UCSD-AML1 (cell line): ENCODE measurements around the gene SYT11.
"Not testable (repeated sequence)": the region's sequence is repeated elsewhere in the genome, so short reads cannot be mapped to it uniquely, and the experiment has no call there.

Experiments used
- DNase-seq: peaks from one replicate; lab custom pipeline; 2025; ENCODE audit not compliant: unreplicated experiment; lab: John Stamatoyannopoulos, UW

SYT11 gene

DNA sequence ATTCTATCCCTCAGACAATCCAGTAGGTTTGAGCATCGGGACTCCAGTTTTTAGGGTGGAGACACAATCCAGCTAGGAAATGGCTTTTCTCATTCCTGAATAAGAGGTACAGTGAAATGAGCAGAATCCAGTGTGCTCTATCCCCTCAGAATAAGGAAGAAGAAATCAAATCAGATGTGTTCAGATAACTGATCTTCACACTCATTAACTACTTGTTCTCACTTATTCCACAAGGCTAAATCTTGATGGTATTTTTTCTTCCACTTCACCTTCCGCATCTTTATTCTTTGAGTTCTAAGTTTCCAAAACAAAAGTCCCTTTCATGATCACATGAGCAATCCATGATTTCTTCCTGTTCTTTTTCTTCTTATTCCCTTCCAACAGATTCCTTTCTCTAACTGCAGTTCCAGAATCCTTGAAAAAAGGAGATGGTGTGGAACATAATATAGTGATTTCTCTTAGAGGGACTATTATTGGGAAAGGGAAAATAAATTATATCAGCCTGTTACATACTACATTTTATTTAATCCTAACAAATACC, 1.7 kb downstream of the SYT11 start:
- DNase-seq, result no peak

DNA sequence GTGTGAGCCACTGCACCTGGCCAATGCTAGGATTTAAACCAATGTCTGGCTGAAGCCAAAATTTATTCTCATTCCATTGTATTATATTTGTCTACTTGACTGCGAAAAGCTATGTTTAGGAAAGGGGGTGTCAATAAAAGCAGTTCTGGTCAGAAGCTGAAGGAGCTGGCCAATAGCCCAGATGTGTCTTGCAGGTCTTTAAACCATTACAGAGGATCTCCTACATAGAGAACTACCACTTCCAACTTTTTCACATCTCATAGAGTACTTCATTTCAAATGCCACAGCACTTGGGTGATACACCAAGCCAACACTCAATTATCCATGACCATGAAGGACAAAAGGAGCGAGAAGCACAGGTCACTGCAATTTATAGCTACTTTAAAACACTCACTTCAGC, 2.5 kb downstream of the SYT11 start:
- no peak for DNase-seq

DNA sequence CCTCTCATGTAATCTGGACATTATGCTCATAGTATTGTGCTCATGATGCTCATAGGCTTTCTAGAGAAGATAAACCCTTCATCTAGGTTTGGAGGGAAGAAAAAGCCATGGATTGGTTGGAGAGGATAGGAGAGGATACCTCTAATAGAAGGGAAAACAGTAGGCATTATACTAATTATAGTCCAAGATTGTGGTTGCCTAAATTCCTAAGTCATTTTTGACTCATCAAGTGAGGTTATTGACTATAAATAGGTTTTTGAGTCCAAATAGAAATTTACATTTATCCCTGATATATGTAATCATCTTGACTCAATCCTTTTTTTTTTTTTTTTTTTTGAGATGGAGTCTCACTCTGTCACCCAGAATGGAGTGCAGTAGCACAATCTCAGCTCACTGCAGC, 5.0 kb downstream of the SYT11 start:
- DNase-seq, result no peak

DNA sequence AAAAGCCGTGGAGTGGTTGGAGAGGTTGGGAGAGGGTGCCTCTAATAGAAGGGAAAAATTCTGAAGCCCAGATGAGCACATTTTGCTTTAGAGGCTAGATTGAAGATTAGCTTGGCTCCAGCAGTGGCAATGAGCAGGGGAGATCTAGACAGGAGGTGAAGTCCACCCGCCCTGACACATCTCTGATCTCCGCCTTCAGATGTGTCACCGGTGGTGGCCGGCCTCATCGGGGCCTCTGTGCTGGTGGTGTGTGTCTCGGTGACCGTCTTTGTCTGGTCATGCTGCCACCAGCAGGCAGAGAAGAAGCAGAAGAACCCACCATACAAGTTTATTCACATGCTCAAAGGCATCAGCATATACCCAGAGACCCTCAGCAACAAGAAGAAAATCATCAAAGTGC, 8.4 kb downstream of the SYT11 start:
- DNase-seq, result no peak

DNA sequence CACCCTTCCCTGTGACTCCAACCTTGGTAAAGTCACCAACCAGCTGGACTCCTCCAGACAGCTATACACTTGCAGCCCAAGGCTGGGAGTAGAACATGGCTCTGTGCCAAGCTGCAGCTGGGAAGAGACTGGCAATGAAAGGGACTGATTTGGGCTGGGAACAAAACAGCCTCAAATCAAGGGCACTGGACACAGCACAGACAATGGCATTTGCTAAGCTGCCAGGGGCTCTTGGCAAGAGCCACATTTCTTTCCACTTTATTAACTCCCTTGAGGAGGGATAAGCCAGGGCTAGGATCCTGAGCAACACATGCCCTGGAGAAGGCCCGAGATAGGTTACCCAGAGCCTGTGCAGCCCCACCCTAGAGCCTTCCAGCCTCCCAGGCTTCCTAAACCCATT, 12.0 kb downstream of the SYT11 start:
- DNase-seq, result no peak

DNA sequence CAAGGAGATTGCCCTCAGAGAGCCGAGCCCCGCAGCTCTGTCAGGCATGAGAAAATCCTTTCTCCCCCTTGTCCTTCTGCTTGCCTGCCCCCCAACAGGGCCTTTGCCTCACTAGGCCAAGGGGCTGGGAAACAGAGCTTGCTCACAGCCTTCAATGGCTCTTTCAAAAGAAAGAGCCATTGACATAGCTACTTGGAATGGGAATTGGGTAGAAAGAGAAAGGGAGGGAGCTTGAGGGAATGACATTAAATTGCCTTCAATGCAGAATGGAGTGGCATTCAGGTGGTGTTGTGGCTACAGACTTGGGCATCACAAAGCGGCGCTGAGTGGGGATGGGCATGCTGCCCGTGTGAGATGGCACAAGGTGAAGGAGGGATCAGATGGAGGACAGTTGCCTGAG, 13.2 kb downstream of the SYT11 start:
- DNase-seq, result no peak

DNA sequence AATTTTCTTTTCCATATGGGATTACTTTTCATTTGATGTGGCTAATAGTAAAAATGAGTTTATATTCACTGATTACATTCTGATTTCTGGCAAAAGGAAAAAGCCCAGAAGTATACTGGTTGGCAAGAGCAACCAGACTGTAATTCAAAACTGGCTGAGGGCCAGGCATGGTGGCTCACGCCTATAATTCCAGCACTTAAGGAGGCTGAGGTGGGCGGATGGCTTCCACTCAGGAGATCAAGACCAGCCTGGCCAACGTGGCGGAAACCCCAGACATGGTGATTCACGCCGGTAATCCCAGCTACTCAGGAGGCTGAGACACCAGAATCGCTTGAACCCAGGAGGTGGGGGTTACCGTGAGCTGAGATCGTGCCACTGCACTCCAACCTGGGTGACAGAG, 14.5 kb downstream of the SYT11 start:
- no peak for DNase-seq

DNA sequence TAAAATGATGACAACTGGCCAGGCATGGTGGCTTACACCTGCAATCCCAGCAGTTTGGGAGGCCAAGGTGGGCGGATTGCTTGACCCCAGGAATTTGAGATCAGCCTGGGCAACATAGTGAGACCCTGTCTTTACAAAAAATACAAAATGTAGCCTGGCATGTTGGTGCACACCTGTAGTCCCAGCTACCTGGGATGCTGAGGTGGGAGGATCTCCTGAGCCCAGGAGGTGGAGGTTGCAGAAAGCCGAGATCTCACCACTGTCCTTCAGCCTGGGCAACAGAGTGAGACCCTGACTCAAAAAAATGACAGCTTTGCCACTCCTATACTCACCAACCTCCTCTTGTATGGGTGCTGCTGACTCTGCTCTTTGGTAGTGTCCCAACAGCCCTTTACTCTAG, 18.6 kb downstream of the SYT11 start:
- no peak for DNase-seq

DNA sequence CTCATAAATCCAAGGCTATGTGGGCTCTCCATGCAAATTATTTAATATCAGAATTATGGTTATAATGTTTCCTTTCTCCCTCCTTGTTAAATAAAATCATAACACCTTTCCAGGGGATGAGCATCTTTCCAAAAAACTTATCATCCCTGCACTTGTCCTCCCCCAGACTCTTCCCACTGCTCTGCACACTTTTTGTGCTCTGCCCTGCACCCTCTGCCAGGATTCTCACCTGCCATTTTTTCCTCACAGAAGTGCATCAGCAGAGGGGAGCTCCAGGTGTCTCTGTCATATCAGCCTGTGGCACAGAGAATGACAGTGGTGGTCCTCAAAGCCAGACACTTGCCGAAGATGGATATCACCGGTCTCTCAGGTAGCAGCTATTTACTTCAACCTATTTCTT, 20.9 kb downstream of the SYT11 start:
- DNase-seq, result no peak

DNA sequence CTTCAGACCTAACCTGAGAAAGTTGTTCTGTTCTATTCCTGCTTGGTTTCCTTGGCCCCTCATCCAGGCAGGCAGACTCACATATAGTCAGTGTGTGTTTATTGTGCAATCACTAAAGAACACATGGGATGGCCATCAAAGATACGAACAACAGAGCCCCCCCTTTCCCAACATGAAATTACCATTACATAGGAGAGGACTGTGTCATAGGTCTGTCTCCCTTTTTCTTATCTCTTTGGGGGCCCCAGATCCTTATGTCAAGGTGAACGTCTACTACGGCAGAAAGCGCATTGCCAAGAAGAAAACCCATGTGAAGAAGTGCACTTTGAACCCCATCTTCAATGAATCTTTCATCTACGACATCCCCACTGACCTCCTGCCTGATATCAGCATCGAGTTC, 21.6 kb downstream of the SYT11 start:
- DNase-seq, result no peak

DNA sequence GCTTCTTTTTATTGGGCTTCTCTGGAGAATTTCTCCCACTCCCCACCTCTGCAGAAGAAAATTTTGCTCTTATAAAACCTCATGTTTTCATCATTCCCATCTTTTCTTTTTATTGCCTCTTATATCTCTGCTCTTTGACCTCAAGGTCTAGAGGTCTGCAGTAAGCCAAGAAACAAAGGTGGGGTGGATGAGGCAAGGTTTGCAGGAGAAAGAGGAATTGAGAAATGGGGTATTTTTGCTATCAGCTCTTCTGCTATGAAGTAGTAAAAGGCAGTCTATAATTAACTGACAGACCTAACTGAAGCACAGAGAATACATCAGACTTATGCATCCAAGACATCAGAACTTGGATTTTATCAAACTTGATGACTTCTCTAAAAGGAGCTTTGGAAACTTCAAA, 22.9 kb downstream of the SYT11 start:
- DNase-seq, result no peak

DNA sequence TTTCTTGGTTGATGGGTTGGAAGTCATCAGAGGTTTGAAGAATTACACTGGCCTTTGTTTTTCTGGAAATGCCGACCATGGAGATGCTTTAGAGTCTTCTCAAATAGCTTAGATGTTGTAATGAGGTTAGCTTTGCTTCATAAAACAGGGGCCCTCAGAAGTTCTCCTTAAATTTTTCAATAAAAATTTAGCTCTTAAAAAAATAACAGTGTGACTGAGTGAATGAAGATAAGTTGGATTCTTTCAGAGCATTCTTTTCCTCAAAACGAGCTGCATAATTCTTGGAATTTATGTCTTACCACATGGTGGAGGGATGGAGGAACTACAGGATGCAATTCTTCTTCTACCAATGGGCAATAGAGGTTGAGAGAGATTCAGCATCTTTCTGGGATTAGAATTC, 23.4 kb downstream of the SYT11 start:
- no peak for DNase-seq

DNA sequence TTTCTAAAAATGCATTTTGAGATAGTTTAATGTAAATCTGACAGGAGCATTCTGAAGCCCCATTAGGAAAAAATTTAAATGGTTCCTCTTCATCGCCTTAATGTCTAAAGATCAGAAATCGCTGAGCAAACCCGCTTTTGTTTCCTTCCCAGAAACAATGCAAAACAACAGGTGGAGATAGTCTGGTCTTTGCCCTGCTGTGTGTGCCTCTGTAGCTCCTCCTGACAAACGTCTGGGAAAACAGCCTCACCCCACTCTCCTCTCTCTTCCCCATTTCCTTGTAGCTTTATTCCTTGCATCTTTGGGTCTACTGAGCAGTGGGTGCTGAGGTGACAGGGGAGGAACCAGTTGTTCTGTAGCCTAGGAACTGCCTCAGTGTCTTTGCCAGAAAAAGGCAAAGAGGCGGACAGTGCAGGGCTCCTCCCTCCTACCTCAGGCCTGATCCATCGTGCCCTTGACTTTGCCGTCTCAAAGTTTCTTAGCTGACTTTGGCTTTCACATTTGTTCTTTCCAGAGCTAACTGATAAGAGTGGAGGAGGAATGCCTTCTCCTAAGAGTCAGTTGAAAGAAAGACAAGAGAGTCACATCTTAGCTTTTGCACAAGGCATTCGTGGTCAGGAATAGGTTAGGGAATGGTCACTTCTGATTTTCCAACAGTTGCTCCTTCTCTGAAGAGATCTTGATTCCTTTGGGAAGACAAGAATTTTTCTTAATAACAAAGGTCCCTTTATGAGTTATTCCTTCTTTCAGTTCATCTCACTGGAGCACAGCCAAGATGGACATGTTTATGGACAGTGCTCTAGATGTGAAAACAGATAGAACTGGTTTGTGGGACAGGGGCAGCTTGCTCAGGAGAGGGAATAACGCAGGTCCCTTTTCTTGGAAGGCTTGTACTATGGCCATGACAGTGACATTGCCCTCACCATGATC, 24.9 kb downstream of the SYT11 start:
- no peak for DNase-seq

DNA sequence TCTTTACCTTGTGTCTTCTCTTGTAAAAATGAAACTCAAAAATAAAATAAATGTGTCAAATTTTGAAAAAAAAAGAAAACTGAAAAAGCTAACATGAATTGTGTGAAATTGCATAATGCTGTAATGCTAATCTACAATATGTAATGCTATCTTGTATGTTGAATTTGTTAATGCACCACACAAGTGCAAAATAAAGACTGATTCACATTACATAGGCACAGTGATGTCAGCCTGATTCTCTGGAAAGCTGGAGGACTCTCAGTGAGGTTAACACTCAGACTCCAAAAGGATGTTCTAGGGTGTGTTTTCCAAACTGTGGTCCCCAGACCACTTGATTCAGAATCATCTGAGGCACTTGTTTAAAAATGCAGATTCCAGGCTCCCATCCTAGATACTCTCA, 25.6 kb downstream of the SYT11 start:
- no peak for DNase-seq

DNA sequence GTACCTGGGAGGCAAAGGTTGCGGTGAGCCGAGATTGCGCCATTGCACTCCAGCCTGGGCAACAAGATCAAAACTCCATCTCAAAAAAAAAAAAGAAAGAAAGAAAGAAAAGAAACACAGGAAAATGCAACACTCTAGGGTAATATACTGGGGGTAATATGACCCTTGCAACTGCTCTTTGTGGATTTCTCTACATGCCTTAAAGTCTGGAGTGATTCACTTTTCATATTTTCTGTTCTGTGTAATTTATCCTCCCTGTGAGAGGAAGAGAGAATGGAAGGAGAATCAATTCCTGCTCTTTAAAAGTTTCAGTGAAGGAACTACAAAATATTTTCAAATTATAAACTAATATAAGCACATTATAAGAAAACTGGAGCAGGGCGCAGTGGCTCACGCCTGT, 29.1 kb downstream of the SYT11 start:
- no peak for DNase-seq

DNA sequence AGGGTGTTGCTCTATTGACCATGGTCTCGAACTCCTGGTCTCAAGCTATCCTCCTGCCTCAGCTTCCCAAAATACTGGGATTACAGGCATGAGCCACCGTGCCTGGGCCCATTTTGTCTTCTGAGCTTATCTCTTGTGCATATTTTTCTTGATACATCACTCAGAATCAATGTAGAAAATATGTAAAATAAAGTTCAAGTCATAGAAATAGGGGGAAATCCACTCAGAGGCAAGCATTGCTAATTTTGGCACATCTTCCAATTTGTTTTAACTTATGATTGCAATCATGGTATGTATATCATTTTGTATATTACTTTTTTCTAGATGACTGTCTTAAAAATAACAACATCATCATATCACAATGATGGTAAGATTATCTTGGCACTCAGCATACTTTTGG, 30.2 kb downstream of the SYT11 start:
- no peak for DNase-seq

DNA sequence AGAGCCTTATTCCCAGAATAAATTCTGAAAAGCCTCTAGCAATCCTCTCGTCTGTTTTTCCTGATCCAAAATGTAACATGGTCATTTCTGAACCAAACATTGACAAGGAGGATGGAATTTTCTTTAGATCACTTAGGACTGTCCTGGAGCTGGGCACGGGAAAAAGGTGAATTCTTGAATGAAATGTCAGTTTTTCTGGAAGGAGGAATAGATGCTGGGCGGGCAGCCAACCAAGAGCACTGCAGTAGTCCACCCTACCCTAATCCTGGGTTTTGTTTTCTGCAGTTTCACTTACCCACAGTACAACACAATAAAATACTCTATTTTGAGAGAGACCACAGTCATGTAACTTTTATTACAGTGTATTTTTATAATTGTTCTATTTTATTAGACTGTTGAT, 30.9 kb downstream of the SYT11 start:
- no peak for DNase-seq

DNA sequence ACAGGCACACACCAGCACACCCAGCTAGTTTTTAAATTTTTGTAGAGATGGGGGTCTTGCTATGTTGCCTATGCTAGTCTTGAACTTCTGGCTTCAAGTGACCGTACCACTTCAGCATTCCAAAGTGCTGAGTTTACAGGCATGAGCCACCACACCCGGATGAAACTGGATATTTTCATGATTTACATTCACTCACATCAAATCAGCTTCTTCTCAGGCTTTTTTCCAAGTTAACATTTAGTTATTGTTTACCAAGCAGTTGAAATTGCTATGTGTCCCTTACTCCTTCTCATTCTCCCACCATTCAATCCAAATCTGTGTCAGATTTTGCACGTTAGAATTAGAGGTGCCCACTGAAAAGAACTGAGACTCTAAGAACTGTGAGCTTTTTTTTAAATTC, 33.4 kb downstream of the SYT11 start:
- DNase-seq, result no peak

DNA sequence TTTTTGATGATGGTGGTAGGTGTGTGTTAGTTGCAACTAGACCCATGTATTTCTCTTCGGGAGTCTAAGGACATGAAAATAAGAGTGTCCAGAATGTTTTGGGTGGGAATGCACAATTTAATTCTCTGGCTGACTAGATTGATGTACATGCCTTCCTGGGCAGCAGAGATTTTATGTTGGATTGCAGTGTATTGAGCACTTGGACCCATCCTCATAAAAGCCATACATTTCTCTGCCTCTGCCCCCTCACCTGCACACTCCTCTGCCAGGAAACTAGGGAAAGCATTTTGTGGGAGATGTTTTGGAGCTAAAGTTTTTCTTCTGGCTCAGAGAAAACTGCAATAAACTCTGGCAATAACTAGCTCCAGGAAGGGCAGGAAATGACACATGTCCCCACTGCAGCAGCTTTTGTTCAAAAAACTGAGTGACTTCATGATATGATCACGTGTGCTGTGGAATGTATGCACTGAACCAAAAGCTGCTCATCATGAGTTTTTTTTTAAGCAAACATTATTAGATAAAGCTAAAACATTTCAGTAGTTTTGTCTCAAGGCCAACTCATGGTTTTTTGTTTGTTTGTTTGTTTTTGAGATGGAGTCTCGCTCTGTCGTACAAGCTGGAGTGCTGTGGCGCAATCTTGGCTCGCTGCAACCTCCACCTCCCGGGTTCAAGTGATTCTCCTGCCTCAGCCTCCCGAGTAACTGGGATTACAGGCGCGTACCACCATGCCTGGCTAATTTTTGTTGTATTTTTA, 34.2 kb downstream of the SYT11 start:
- DNase-seq, result no peak

DNA sequence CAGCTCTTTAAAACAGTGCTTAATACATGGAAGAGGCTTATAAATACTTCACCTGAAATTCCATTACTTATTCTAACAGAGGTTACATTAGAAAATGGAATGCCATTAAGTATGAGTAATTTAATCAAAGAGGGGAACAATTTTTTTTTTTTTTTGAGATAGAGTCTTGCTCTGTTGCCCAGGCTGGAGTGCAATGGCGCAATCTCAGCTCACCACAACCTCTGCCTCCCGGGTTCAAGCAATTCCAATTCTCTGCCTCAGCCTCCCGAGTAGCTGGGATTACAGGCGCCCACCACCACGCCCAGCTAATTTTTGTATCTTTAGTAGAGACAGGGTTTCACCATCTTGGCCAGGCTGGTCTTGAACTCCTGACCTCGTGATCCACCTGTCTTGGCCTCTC, 36.2 kb downstream of the SYT11 start:
- DNase-seq, result not testable (repeated sequence)

DNA sequence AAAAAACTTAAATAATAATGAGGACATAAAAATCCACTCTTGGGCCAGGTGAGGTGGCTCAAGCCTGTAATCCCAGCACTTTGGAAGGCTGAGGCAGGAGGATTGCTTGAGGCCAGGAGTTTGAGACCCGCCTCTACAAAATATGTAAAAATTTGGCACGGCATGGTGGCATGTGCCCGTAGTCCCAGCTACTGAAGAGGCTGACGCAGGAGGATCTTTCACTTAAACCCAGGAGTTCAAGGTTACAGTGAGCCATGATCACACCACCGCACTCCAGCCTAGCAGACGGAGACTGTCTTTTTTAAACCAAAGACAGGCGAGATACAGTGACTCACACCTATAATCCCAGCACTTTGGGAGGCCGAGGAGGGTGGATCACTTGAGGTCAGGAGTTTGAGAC, 37.1 kb downstream of the SYT11 start:
- DNase-seq, result not testable (repeated sequence)

DNA sequence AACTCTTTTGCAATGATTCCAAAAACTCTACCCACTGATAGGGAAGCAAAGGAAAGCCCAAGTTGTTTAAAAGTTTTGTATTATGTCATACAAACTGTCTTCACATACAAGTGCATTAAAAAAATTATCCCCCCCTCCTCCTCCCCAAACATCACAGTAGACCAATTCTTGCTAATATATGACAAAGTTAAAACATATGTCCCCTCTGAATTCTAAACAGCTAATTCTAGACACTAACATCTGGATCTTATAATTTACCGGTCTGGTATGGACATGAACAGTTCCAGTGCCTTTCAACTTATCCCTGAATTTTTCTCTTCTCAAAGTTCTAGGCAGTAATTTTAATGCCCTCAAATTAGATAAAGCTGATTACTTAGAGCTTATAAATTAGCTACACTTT, 38.4 kb downstream of the SYT11 start:
- no peak for DNase-seq
